Mesothelial cell of epicardium (in vitro differentiated cells): ENCODE measurements around the gene PCNX2. TPM values are rescaled to one million over a fixed set of nuclear protein-coding genes. Genes with fewer than 3 reads are reported as not detected.
"Not testable (repeated sequence)": the region's sequence is repeated elsewhere in the genome, so short reads cannot be mapped to it uniquely, and the experiment has no call there.

Experiments
- DNase-seq, 2 experiments: peaks; one replicate each; pipeline ENCODE4 v3.0.0; 2021; ENCODE audit warnings: low spot score in 2 of 2; ENCODE audit not compliant: unreplicated experiment in 2 of 2
- H3K27ac Mint-ChIP-seq: 2 replicates; pipeline ENCODE4 v1.8.0; 2021; ENCODE audit warnings: mixed read lengths
- H3K27me3 Mint-ChIP-seq: 2 replicates; pipeline ENCODE4 v1.8.0; 2021; ENCODE audit warnings: low read depth, mixed read lengths
- H3K36me3 Mint-ChIP-seq: 2 replicates; pipeline ENCODE4 v1.8.0; 2021; ENCODE audit warnings: mixed read lengths
- H3K4me1 Mint-ChIP-seq: 2 replicates; pipeline ENCODE4 v1.8.0; 2021; ENCODE audit warnings: mixed read lengths
- H3K4me3 Mint-ChIP-seq: 2 replicates; pipeline ENCODE4 v1.8.0; 2021; ENCODE audit warnings: mild to moderate bottlenecking, moderate library complexity, mixed read lengths
- H3K9me3 Mint-ChIP-seq: 2 replicates; pipeline ENCODE4 v1.8.0; 2021; ENCODE audit warnings: mixed read lengths
- CTCF ChIP-seq: fragments of 200-600 bp; sonication (generic); IDR thresholded peaks from one replicate; pipeline ENCODE4 v1.5.0; 2021; ENCODE audit warnings: antibody characterized with exemption; ENCODE audit not compliant: unreplicated experiment
- total RNA-seq: library from RNA; stranded (reverse); gene quantifications from 3 replicates; pipeline ENCODE4 v1.2.1, GENCODE V29; 2021

The PCNX2 gene
- total RNA-seq, 1 donor from 2014 or later = 28.4 TPM

- peak overlapping the region; percentile 21 for H3K27ac Mint-ChIP-seq
- peaks cover 48% of the 10 kb centered on the region for H3K4me1 Mint-ChIP-seq
- H3K9me3 Mint-ChIP-seq = no peaks in the 10 kb centered on the region
- H3K36me3 Mint-ChIP-seq = peaks cover 9% of the 10 kb centered on the region
- H3K27me3 Mint-ChIP-seq = no peaks in the 10 kb centered on the region
- TF ChIP-seq CTCF = no peak
- no peak for DNase-seq
- no peak overlapping the region for H3K4me3 Mint-ChIP-seq
Observed at GRCh38 chr1:233109096-233109495, 186.4 kb downstream of the PCNX2 start.

- H3K9me3 Mint-ChIP-seq, H3K27me3 Mint-ChIP-seq, DNase-seq, H3K4me3 Mint-ChIP-seq: not testable (repeated sequence)
- Mint-ChIP-seq H3K4me1 (peaks cover 34% of the 10 kb centered on the region), H3K27ac (peak overlapping the region; percentile 58), H3K36me3 (peaks cover 15% of the 10 kb centered on the region)
Observed at GRCh38 chr1:233107716-233108130, 187.8 kb downstream of the PCNX2 start.

GRCh38 chr1:233107130-233107660 is 188.3 kb downstream of the PCNX2 start:
- no peak for TF ChIP-seq CTCF

GRCh38 chr1:233105225-233105624 is 190.3 kb downstream of the PCNX2 start:
- H3K27me3 Mint-ChIP-seq = no peaks in the 10 kb centered on the region
- DNase-seq = no peak
- no peak overlapping the region for H3K4me3 Mint-ChIP-seq
- peaks cover 12% of the 10 kb centered on the region for H3K9me3 Mint-ChIP-seq
- no peak overlapping the region for H3K27ac Mint-ChIP-seq
- peaks cover 16% of the 10 kb centered on the region for H3K36me3 Mint-ChIP-seq
- peaks cover 24% of the 10 kb centered on the region for H3K4me1 Mint-ChIP-seq
- TF ChIP-seq CTCF = no peak

More at GRCh38 chr1:233107130-233107660, 188.3 kb downstream of the PCNX2 start:
- Mint-ChIP-seq H3K9me3 (peaks cover 11% of the 10 kb centered on the region), H3K36me3 (peaks cover 17% of the 10 kb centered on the region), H3K27me3 (no peaks in the 10 kb centered on the region), H3K4me3 (no peak overlapping the region), H3K4me1 (peaks cover 29% of the 10 kb centered on the region), H3K27ac (peak overlapping the region; percentile 58)
- no peak for DNase-seq

- Mint-ChIP-seq H3K36me3 (peaks cover 10% of the 10 kb centered on the region), H3K4me3 (no peak overlapping the region), H3K9me3 (peaks cover 12% of the 10 kb centered on the region), H3K27me3 (no peaks in the 10 kb centered on the region), H3K4me1 (peaks cover 19% of the 10 kb centered on the region), H3K27ac (no peak overlapping the region)
- TF ChIP-seq CTCF = no peak
- DNase-seq = no peak
Observed at GRCh38 chr1:233102341-233102740, 193.2 kb downstream of the PCNX2 start.

- no peak overlapping the region for H3K4me3 Mint-ChIP-seq
- no peak for TF ChIP-seq CTCF
- H3K9me3 Mint-ChIP-seq = peaks cover 8% of the 10 kb centered on the region
- H3K36me3 Mint-ChIP-seq = peaks cover 7% of the 10 kb centered on the region
- H3K27ac Mint-ChIP-seq = no peak overlapping the region
- DNase-seq = no peak
- peaks cover 15% of the 10 kb centered on the region for H3K4me1 Mint-ChIP-seq
- no peaks in the 10 kb centered on the region for H3K27me3 Mint-ChIP-seq
Observed at GRCh38 chr1:233097959-233098580, 197.5 kb downstream of the PCNX2 start.
